Mesenteric fat pad (tissue), 1 donor: ENCODE data around the gene TMEM229A. TPM values are rescaled to one million over a fixed set of nuclear protein-coding genes. Genes with fewer than 3 reads are reported as not detected.
"Not testable (repeated sequence)": the region's sequence is repeated elsewhere in the genome, so short reads cannot be mapped to it uniquely, and the experiment has no call there.

Experiments used
- DNase-seq: peaks from one replicate; pipeline ENCODE4 v3.0.0-alpha.2; 2020; ENCODE audit warnings: low spot score
- total RNA-seq: library from RNA; stranded (reverse); fragmentation: NEBNext Ultra II Directional; extraction: Animal tissue kit (Norgen Biotek cat#: 25700); gene quantifications from one replicate; pipeline ENCODE4 v1.2.1, GENCODE V29; 2021
- donor health status: DM: yes; HTN: yes; CAD: no.

The TMEM229A gene
- total RNA-seq, 1 donor from 2014 or later, result not detected

DNA sequence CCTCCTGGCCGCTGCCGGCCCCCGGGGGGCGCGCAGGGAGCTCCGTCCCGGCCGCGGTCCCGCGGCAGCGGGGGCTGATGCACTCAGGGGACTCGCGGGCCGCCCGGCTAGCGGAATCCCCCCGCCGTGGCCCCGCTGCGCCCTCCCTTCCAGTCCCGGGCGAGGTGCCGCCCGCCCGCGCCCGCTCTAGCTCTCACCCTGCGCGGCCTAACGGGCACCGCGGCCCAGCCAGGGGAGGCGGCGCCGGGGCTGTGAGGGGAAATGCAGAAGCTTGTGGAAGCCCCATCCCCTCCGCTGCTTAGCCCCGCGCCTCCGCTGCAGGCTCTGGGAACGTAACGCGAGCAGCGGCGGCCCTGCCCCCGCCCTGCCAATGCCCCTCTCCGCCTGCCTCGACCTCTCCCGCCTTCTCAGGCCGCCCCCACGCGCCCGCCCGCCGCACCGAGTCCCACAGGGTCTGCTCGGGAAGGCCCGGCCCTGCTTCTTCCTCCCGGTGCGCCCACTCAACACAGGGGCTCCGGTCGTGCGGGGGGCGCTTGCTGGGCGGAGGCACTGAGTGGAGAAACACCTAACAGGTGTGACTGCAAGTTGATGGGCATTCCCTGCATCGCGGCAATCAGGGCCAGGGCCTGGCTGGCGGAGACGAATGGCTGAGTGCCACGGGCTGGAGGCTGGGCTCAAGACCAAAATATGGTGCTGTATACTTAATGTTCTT is 384 bp upstream of the TMEM229A start:
- no peak for DNase-seq

GRCh38 chr7:124031919-124032318 is 948 bp downstream of the TMEM229A start:
- DNase-seq, result no peak

DNA sequence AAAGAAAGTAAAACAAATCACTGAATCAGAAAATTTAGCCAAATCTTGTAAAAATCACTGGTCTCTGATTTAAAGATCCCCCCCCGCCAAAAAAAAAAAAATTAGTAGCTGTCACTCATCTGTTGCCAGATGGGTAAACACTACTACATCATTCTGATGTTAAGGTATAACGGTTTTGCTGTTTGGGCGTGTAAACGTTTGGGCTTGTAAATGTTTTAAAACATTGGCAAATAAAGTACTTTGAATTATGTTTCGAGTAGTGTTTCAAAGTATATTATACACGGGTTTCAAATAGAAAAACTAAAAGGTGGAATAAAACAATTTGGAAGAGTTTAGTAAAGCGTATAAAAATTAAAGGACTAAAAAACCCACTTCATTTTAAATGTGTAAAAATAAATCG is 1.5 kb downstream of the TMEM229A start:
- DNase-seq, result no peak

DNA sequence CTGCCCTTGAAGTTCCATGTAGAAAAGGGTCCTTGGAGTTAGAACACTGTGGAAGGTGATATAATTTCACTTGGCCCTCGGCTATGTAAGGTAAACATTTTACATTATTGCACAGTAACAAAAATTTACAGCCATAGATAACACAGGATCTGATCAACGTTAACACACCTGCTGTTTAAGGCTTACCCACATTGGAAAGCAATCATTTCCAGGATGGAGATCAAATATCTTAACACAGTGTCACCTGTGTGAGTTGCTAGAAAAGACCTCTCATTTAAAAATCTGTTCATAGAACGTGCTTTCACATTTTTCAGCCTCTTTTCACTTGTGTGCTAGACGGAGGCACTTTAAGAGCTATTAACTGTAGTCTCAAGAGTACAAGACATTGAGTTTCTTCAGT is 1.9 kb downstream of the TMEM229A start:
- no peak for DNase-seq

- DNase-seq, result no peak
Measured at GRCh38 chr7:124029396-124030188, 3.3 kb downstream of the TMEM229A start.

GRCh38 chr7:124027236-124027635 is 5.6 kb downstream of the TMEM229A start:
- no peak for DNase-seq

- not testable (repeated sequence) for DNase-seq
Measured at GRCh38 chr7:124024329-124024728, 8.5 kb downstream of the TMEM229A start.

- no peak for DNase-seq
Measured at GRCh38 chr7:124022551-124022950, 10.3 kb downstream of the TMEM229A start.

- no peak for DNase-seq
Measured at GRCh38 chr7:124020060-124020459, 12.8 kb downstream of the TMEM229A start.

- DNase-seq, result no peak
Measured at GRCh38 chr7:124013306-124013705, 19.6 kb downstream of the TMEM229A start.

GRCh38 chr7:124012864-124013263 is 20.0 kb downstream of the TMEM229A start:
- no peak for DNase-seq

GRCh38 chr7:124009321-124009720 is 23.5 kb downstream of the TMEM229A start:
- DNase-seq, result no peak

DNA sequence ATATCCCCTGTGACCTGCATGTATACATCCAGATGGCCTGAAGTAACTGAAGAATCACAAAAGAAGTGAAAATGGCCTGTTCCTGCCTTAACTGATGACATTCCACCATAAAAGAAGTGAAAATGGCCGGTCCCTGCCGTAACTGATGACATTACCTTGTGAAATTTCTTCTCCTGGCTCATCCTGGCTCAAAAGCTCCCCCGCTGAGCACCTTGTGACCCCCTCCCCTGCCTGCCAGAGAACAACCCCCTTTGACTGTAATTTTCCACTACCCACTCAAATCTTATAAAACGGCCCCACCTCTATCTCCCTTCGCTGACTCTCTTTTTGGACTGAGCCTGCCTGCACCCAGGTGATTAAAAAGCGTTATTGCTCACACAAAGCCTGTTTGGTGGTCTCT is 24.6 kb downstream of the TMEM229A start:
- DNase-seq, result not testable (repeated sequence)

- no peak for DNase-seq
Measured at GRCh38 chr7:123999703-124000102, 33.2 kb downstream of the TMEM229A start.

DNA sequence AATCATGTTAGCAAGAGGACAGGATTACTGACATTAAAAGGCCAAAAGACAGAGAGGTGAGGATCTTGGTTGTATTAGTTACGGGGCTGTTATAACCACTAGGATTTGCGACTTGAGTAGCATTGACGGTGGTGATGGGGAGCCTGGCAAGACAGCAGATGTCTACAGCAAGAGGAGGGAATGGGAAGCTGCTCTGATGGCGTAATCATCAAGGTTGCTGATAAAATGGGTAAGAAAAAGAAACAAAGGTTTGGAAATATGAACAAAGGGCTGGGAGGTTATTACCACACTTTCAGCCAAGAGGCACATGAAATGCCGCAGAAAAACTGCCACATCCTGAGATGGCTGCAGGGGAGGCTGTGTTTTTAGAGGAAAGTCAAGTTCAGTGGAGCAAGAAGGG is 33.9 kb downstream of the TMEM229A start:
- DNase-seq, result no peak

GRCh38 chr7:123996327-123996625 is 36.6 kb downstream of the TMEM229A start:
- DNase-seq, result no peak

GRCh38 chr7:123995617-123996326 is 37.1 kb downstream of the TMEM229A start:
- no peak for DNase-seq

DNA sequence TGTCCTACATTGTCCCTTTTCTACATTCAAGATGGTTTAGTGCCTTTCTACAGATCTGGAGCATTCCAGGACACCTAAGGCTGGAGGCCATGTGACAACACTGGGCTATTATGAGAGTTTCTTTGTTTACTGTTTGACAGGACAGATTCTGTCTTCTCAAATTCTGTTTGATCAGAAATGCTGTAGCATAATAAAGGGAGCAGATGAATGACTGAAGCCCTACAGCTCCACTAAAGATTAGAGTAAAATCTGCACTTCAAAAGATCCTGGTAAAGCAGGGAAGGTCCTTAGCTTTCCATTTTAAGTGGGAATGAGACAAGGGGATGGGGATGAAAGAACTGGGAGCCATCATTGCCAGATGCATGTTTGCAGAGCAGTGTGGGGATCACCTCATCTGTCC is 38.4 kb downstream of the TMEM229A start:
- DNase-seq, result no peak

- no peak for DNase-seq
Measured at GRCh38 chr7:123993996-123994395, 38.9 kb downstream of the TMEM229A start.

GRCh38 chr7:123992913-123993518 is 39.9 kb downstream of the TMEM229A start:
- DNase-seq, result no peak

- no peak for DNase-seq
Measured at GRCh38 chr7:123987445-123987844, 45.4 kb downstream of the TMEM229A start.
